GM21390 (cell line): ENCODE data around the gene SLC39A5.
"Not testable (repeated sequence)": the region's sequence is repeated elsewhere in the genome, so short reads cannot be mapped to it uniquely, and the experiment has no call there.

Experiments used
- ATAC-seq: cut with Tn5 transposase; IDR thresholded peaks from one replicate; pipeline ENCODE4 v1.9.1; 2021; ENCODE audit not compliant: unreplicated experiment

SLC39A5 gene

GRCh38 chr12:56229916-56230431 lies at the start of gene SLC39A5:
SLC39A5 (plus strand) TSS chr12:56230051; CDS start chr12:56231275, 1,224 bp downstream.
- ATAC-seq = no peak

GRCh38 chr12:56186957-56187356 lies 42.9 kb upstream of the SLC39A5 start:
- no peak for ATAC-seq

- ATAC-seq = no peak
These were observed 41.6 kb upstream of the SLC39A5 start for GRCh38 chr12:56188131-56188777.

GRCh38 chr12:56188778-56189098 lies 41.1 kb upstream of the SLC39A5 start:
- no peak for ATAC-seq

- peak; percentile 71 for ATAC-seq
These were observed 40.5 kb upstream of the SLC39A5 start, which contains the start of gene SMARCC2 for GRCh38 chr12:56189099-56189917. SMARCC2 (minus strand) TSS chr12:56189483; CDS start chr12:56189461, 22 bp downstream.

GRCh38 chr12:56189918-56190694 lies 39.7 kb upstream of the SLC39A5 start:
- ATAC-seq = peak; percentile 27

- ATAC-seq = no peak
These were observed 39.1 kb upstream of the SLC39A5 start for GRCh38 chr12:56190695-56191155.

GRCh38 chr12:56192582-56192981 lies 37.3 kb upstream of the SLC39A5 start:
- ATAC-seq = no peak

- ATAC-seq = no peak
These were observed 36.7 kb upstream of the SLC39A5 start for GRCh38 chr12:56193025-56193578.

GRCh38 chr12:56196818-56197550 lies 32.9 kb upstream of the SLC39A5 start:
- not testable (repeated sequence) for ATAC-seq

DNA sequence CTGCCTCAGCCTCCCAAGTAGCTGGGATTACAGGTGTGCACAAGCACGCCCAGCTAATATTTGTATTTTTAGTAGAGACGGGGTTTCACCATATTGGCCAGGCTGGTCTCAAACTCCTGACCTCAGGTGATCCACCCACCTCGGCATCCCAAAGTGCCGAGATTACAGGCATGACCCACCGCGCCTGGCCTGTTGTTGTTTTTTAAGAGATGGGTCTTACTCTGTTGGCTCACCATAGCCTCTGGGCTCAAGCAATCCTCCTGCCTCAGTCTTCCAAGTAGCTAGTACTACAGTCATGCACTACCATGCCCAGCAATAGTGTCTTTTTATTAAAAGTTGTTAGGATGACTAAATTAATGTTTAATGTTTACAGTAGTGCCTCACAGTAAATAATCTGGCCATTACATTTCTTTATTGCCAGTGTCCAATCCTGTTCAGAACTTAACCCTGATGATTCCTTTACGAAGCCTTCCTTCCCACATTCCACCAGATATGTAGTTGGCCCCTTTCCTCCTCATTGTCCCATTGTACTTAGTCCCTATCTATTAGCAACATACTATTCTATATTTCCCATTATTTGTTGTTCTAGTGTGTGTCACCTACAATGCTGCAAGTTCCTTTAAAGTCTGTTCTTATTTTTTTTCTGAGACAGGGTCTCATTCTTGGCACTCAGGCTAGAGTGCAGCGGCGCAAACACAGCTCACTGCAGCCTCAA lies 31.8 kb upstream of the SLC39A5 start:
- ATAC-seq = no peak

GRCh38 chr12:56198836-56199235 lies 31.0 kb upstream of the SLC39A5 start:
- ATAC-seq = no peak

DNA sequence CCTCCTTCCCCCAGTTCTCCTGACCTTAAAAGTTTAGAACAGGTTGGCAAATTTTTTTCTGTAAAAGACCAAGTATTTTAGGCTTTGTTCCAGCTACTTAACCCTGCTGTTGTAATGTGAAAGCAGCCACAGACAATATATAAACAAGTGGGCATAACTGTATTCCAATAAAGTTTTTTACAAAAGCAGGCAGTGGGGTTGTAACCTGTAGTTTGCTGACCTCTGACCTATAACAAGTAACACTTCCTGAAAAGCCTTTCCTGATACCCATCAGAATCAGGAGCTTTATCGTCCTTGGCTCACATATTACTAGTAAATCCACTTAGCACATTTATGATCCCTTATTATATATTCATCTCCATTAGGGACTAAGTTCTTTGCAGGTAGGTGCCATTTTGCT lies 27.5 kb upstream of the SLC39A5 start:
- ATAC-seq = no peak

GRCh38 chr12:56202838-56203237 lies 27.0 kb upstream of the SLC39A5 start:
- no peak for ATAC-seq

DNA sequence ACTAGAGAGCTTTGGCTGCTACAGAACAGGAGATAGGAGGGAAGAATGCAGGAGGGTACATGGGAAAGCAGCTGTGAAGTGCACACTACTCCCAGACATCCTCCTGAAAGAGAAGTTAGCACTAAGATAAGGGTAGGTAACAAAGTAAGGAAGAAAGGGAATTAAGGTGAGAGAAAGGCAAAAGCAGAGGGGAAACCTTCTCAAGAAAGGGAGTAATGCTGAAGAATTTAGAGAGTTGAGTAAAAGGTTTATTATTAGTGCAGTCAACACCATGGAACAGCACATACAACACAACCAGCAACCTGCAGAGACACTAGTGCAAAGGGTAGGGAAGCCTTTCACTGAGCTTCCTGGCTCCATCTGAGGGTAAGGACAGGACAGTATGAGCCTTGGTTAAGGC lies 25.6 kb upstream of the SLC39A5 start:
- ATAC-seq = no peak

GRCh38 chr12:56205445-56205844 lies 24.4 kb upstream of the SLC39A5 start:
- ATAC-seq = no peak

- no peak for ATAC-seq
These were observed 23.2 kb upstream of the SLC39A5 start for GRCh38 chr12:56206452-56207166.

DNA sequence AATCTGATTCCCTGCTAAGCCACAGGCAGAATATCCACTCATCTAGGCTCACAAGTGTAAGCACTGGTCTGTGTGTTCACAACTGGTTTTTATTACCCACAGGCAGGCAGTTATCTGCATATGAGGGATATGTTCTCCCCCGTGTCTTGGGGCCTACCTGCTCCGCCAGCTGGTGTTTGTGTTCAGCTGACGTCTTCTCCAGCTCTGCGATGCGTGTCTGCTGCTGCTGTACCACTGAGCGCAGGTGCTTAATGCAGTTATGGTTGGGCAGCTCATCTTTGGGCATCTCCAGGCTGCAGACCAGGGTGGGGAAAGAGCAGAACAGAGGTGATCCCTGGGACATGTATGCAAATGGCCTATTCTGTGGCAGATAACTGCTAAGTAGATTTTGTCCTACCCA lies 21.8 kb upstream of the SLC39A5 start:
- ATAC-seq = no peak

GRCh38 chr12:56212361-56212760 lies 17.5 kb upstream of the SLC39A5 start:
- no peak for ATAC-seq
